ACHN (cell line): ENCODE data around the gene CD99L2.
"Not testable (repeated sequence)": the region's sequence is repeated elsewhere in the genome, so short reads cannot be mapped to it uniquely, and the experiment has no call there.

Experiments
- DNase-seq: peaks from one replicate; pipeline ENCODE4 v3.0.0-alpha.2; 2015
- in situ Hi-C: cut with HindIII; loops from 2 replicates; pipeline ENCODE4 v1.10.0; 2017; ENCODE audit warnings: low sequenced_read_pairs, low pct_ligation_motif_present, low pct_unique_long_range_greater_than_20kb

Gene CD99L2

GRCh38 chrX:150833454-150834056 is 64.9 kb downstream of the CD99L2 start:
- DNase-seq = no peak
- in situ Hi-C loops = no loop called here

GRCh38 chrX:150831863-150832262 is 66.6 kb downstream of the CD99L2 start:
- in situ Hi-C loops = no loop called here
- DNase-seq = no peak

- no peak for DNase-seq
- in situ Hi-C loops = no loop called here
Observed at GRCh38 chrX:150828785-150829184, 69.7 kb downstream of the CD99L2 start.

GRCh38 chrX:150824352-150824751 is 74.1 kb downstream of the CD99L2 start:
- DNase-seq, in situ Hi-C loops: not testable (repeated sequence)

GRCh38 chrX:150823826-150824225 is 74.6 kb downstream of the CD99L2 start:
- in situ Hi-C loops = not testable (repeated sequence)

GRCh38 chrX:150821971-150822370 is 76.5 kb downstream of the CD99L2 start:
- no peak for DNase-seq
- in situ Hi-C loops = no loop called here

More at GRCh38 chrX:150823826-150824225, 74.6 kb downstream of the CD99L2 start:
- not testable (repeated sequence) for DNase-seq

GRCh38 chrX:150813922-150814321 is 84.5 kb downstream of the CD99L2 start:
- in situ Hi-C loops = no loop called here
- DNase-seq = no peak

- in situ Hi-C loops = no loop called here
- DNase-seq = no peak
Observed at GRCh38 chrX:150806827-150807226, 91.6 kb downstream of the CD99L2 start.

GRCh38 chrX:150805736-150806135 is 92.7 kb downstream of the CD99L2 start:
- no peak for DNase-seq
- in situ Hi-C loops = no loop called here

- no peak for DNase-seq
- in situ Hi-C loops = no loop called here
Observed at GRCh38 chrX:150792949-150793527, 105.4 kb downstream of the CD99L2 start.

- in situ Hi-C loops = no loop called here
- DNase-seq = no peak
Observed at GRCh38 chrX:150790021-150790420, 108.4 kb downstream of the CD99L2 start.

- no peak for DNase-seq
- in situ Hi-C loops = no loop called here
Observed at GRCh38 chrX:150781677-150782076, 116.8 kb downstream of the CD99L2 start.

- in situ Hi-C loops = no loop called here
- DNase-seq = no peak
Observed at GRCh38 chrX:150779385-150779784, 119.1 kb downstream of the CD99L2 start.

GRCh38 chrX:150777328-150777992 is 121.0 kb downstream of the CD99L2 start:
- no peak for DNase-seq
- in situ Hi-C loops = no loop called here

GRCh38 chrX:150775569-150776350 is 122.7 kb downstream of the CD99L2 start:
- in situ Hi-C loops = no loop called here
- no peak for DNase-seq

- in situ Hi-C loops = loop anchor here (25.0 kb wide), 1 partner anchor 312 kb away; no protein-coding TSS in a partner anchor
- no peak for DNase-seq
Observed at GRCh38 chrX:150774798-150775568, 123.5 kb downstream of the CD99L2 start.

- in situ Hi-C loops = loop anchor here (25.0 kb wide), 1 partner anchor 314 kb away; no protein-coding TSS in a partner anchor
Observed at GRCh38 chrX:150773634-150774033, 124.8 kb downstream of the CD99L2 start.

GRCh38 chrX:150773117-150773516 is 125.4 kb downstream of the CD99L2 start:
- in situ Hi-C loops = loop anchor here (25.0 kb wide), 1 partner anchor 314 kb away; no protein-coding TSS in a partner anchor

More at GRCh38 chrX:150773634-150774033, 124.8 kb downstream of the CD99L2 start:
- no peak for DNase-seq

More at GRCh38 chrX:150773117-150773516, 125.4 kb downstream of the CD99L2 start:
- DNase-seq = no peak
